Measurements from ENCODE around the gene C16orf87. TPM values are rescaled to one million over a fixed set of nuclear protein-coding genes. Genes with fewer than 3 reads are reported as not detected.
"Not testable (repeated sequence)": the region's sequence is repeated elsewhere in the genome, so short reads cannot be mapped to it uniquely, and the experiment has no call there.

The C16orf87 gene, protein sequence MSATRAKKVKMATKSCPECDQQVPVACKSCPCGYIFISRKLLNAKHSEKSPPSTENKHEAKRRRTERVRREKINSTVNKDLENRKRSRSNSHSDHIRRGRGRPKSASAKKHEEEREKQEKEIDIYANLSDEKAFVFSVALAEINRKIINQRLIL
- polyA plus RNA-seq (ENCODE audit: insufficient read length in 12 of 12), result 10 to 100 TPM in 11 of 12 donors, not detected in 1; 25.3 to 39.7 (median 28.9) TPM
- long read RNA-seq, donor 1, full-length matches to known transcripts, result 9 of 9 reads
- long read RNA-seq, donor 1, partial matches to known transcripts, result 0 of 9 reads
- long read RNA-seq, donor 1, other reads (novel, unspliced or antisense), result 0 of 9 reads
- long read RNA-seq, donor 2, full-length matches to known transcripts, result 13 of 13 reads
- long read RNA-seq, donor 2, partial matches to known transcripts, result 0 of 13 reads
- long read RNA-seq, donor 2, other reads (novel, unspliced or antisense), result 0 of 13 reads
- long read RNA-seq, donor 3, full-length matches to known transcripts, result 8 of 8 reads
- long read RNA-seq, donor 3, partial matches to known transcripts, result 0 of 8 reads
- long read RNA-seq, donor 3, other reads (novel, unspliced or antisense), result 0 of 8 reads
- long read RNA-seq, donor 4, full-length matches to known transcripts, result 7 of 7 reads
- long read RNA-seq, donor 4, partial matches to known transcripts, result 0 of 7 reads
- long read RNA-seq, donor 4, other reads (novel, unspliced or antisense), result 0 of 7 reads
- long read RNA-seq, donor 5, full-length matches to known transcripts, result 13 of 13 reads
- long read RNA-seq, donor 5, partial matches to known transcripts, result 0 of 13 reads
- long read RNA-seq, donor 5, other reads (novel, unspliced or antisense), result 0 of 13 reads
- long read RNA-seq, donor 6, full-length matches to known transcripts, result 6 of 6 reads
- long read RNA-seq, donor 6, partial matches to known transcripts, result 0 of 6 reads
- long read RNA-seq, donor 6, other reads (novel, unspliced or antisense), result 0 of 6 reads
- long read RNA-seq, donor 7, partial matches to known transcripts, result 0 of 2 reads
- long read RNA-seq, donor 7, other reads (novel, unspliced or antisense), result 0 of 2 reads
- long read RNA-seq, donor 8, full-length matches to known transcripts, result 13 of 13 reads
- long read RNA-seq, donor 8, partial matches to known transcripts, result 0 of 13 reads
- long read RNA-seq, donor 8, other reads (novel, unspliced or antisense), result 0 of 13 reads
- long read RNA-seq, donor 9, full-length matches to known transcripts, result 3 of 3 reads
- long read RNA-seq, donor 9, partial matches to known transcripts, result 0 of 3 reads
- long read RNA-seq, donor 9, other reads (novel, unspliced or antisense), result 0 of 3 reads
- long read RNA-seq, donor 10, full-length matches to known transcripts, result 11 of 18 reads
- long read RNA-seq, donor 10, partial matches to known transcripts, result 7 of 18 reads
- long read RNA-seq, donor 10, other reads (novel, unspliced or antisense), result 0 of 18 reads
- long read RNA-seq, donor 11, full-length matches to known transcripts, result 12 of 12 reads
- long read RNA-seq, donor 11, partial matches to known transcripts, result 0 of 12 reads
- long read RNA-seq, donor 11, other reads (novel, unspliced or antisense), result 0 of 12 reads

DNA sequence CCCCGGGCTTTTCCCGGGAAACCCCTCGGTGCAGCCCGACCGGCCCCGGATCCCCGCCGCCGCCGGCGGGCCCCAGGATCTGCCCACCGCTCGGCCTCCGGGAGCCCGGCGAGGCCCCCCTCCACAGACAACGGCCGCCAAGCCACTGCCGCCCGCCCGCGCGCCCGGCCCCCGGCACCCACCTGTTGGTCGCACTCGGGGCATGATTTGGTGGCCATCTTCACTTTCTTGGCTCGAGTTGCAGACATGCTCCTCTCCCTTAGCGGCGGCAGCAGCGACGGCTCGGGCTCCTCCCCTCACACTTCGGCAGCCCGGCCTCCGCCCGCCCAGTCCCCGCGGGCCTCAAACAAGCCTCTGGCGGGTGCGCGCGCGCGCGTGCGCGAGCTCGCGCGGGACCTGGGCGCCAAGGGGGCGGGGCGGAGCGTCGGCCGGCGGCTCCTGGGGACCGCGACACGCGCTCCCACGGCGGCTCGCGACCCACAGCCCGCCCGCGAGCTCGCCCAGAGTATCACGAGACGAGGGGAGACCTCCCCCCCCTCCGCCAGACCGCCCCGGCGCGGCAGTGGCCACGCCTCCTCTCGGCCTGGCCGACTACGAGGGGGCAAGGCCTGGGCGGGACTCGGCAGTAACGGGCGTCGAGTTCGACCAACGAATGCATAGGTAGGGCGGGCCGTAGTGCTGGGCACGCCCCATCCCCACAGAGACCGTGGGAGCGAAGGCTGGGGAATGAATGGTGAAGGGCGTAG, at the start of gene C16orf87:
TSS of gene C16orf87 (minus strand) at position 279 of the 746 bp plus-strand sequence. CDS start at position 248, 31 bp downstream.
- peak; percentile 93 for DNase-seq

DNA sequence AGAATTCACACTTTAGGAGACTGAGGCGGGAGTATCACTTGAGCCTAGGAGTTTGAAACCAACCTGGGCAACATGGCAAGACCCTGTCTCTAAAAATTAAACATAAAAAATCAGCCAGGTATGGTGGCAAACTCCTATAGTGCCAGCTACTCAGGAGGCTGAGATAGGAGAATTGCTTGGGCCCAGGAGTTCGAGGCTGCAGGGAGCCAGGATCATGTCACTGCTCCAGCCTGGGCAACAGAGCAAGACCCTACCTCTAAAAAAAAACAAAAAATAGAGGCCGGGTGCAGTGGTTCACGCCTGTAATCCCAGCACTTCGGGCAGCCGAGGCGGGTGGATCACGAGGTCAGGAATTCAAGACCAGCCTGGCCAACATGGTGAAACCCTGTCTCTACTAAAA, 44.3 kb upstream of the C16orf87 start:
- no peak for DNase-seq

DNA sequence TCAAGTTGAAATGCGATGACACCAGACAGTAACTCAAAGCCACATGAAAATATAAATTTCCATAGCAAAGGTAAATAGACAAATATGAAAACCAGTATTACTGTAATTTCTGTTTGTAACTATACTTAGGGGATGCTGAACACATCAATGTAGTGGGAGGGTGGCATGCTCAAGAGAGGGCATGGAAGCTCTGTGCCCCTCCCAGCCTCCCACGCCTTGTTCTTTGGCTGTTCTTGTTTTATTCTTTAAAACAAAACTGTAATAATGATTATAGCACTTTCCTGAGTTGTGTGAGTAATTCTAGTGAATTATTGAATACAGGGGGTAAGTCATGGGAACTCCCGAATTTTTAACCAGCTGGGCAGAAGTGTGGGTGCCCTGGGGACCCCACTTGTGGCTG, 42.2 kb upstream of the C16orf87 start:
- DNase-seq, result no peak

DNA sequence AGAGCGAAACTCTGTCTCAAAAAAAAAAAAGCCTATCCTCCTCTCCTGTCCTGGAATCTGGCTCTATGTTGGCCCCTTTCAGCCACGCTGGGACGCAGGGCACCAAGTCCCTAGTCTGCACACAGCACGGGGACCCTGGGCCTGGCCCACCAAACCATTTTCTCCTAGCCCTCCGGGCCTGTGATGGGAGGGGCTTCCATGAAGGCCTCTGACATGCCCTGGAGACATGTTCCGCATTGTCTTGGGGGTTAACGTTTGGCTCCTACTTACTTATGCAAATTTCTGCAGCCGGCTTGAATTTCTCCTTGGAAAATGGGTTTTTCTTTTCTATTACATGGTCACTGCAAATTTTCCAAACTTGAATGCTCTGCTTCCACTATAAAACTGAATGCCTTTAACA, 40.6 kb upstream of the C16orf87 start:
- DNase-seq, result no peak

DNA sequence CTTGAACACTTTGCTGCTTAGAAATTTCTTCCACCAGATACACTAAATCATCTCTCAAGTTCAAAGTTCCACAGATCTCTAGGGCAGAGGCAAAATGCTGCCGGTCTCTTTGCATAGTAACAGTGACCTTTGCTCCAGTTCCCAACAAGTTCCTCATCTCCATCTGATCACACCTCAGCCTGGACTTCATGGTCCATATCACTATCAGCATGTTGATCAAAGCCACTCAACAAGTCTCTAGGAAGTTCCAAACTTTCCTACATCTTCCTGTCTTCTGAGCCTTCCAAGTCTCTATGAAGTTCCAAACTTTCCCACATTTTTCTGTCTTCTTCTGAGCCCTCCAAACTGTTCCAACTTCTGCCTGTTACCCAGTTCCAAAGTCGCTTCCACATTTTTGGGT, 37.9 kb upstream of the C16orf87 start:
- DNase-seq, result not testable (repeated sequence)

DNA sequence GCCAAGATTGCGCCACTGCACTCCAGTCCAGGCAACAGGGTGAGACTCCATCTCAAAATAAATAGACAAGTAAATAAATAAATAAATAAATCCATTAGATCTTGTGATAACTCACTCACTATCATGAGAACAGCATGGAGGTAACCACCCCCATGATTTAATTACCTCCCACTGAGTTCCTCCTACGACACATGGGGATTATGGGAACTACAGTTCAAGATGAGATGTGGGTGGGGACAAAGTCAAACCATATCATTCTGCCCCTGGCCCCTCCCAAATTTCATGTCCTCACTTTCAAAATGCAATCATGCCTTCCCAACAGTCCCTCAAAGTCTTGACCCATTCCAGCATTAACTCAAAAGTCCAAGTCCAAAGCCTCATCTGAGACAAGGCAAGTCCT, 36.5 kb upstream of the C16orf87 start:
- DNase-seq, result not testable (repeated sequence)

DNA sequence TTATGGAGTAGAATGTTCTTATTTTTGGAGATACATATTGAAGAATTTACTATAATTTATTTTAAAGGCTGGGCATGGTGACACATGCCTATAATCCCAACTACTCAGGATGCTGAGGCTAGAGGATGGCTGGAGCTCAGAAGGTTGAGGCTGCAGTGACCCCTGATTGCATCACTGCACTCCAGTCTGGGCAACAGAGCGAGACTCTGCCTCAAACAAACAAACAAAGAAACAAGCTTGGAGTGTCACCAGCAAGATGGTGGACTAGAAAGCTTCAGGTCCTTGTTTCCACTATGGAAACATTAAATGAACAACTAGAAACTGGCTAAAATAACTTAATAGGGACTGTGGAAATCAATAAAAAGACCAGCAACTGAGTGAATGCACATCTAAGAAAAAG, 35.3 kb upstream of the C16orf87 start:
- DNase-seq, result no peak

DNA sequence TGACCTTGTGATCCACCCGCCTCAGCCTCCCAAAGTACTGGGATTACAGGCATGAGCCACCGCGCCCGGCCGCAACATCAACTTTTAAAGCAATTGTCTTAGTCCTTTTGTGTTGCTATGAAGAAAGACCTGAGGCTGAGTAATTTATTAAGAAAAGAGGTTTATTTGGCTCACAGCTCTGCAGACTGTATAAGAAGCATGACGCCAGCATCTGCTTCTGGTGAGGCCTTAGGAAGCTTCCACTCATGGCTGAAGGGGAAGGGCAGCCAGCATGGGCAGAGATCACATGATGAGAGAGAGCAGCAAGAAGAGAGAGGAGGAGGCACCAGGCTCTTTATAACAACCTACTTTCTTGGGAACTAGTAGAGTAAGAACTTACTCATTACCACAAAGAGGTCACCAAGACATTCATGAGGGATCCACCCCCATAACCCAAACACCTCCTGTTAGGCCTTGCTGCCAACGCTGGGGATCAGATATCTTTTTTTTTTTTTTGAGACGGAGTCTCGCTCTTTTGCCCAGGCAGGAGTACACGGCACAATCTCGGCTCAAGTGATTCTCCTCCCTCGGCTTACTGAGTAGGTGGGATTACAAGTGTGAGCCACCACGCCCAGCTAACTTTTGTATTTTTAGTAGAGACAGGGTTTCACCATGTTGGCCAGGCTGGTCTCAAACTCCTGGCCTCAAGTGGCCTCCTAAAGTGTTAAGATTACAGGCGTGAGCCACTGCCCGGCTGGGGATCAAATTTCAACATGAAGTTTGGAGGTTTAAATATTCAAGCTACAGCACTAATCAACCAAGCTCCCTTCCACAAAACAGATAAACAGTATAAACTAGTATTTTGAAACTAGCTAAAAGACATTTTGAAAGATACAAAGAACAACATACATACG, 31.8 kb upstream of the C16orf87 start:
- DNase-seq, result no peak

DNA sequence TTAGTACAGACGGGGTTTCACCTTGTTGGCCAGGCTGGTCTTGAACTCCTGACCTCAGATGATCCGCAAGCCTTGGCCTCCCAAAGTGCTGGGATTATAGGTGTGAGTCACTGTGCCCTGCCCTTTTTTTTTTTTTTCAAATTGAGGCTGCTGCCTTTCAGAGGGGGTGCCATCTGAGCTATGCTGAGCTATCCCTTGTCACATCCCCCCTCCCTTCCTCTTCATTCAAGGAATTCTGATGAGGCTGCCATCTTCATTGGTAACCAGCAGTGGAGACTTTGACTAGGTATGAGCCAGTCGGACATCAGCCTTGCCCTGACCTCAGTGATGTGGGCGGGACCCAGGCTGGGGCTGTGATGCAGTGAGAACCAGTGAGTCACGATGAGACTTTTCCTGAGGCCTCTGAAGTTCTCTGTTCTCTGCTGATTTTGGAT, 28.8 kb upstream of the C16orf87 start:
- DNase-seq, result no peak

DNA sequence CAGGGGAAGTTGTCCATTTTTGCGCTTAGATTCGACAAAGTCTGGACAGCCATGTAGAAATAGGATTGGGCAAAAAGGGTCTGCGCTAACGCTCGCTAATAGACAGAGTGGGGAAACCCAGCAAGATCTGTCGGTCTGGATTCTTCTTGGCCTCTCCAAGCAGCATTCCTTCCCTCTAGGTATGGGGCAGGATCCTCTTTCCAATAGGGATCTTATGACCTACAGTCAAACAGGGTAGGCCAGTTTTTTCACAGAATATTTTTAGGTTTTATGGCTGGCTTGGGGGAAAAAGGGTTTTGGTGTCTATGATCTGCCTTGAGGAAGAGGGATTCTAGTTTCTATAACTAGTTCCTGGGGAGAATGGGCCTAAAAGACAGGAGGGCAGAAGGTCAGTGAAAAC, 27.2 kb upstream of the C16orf87 start:
- DNase-seq, result no peak

DNA sequence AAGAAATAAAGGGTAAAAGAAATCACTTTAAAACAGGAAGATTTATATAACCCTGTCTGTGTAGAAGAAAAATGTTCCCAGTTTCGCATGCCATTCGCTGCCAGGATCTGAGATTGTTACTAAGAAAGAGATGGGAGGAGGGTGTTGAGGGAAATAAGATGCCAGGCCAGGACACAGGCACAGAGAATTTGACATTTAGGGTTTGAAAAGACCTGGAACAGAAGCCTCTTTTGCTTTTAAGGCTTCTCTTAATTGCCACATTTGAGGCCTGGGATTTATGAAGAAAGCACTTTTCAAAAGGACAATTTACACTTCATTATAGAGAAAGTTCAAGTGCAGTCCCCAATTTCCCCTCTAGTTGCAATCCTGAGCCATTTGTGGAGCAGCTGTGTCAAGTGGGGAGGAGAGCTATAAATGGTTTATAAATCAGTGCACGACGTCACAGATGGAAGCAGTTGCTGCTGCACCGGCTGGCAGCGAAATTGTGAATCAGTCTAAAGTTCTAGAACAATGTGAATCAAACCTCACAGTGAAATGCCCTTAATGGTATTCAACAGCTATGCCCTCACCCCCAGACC, 26.5 kb upstream of the C16orf87 start:
- DNase-seq, result peak; percentile 32

DNA sequence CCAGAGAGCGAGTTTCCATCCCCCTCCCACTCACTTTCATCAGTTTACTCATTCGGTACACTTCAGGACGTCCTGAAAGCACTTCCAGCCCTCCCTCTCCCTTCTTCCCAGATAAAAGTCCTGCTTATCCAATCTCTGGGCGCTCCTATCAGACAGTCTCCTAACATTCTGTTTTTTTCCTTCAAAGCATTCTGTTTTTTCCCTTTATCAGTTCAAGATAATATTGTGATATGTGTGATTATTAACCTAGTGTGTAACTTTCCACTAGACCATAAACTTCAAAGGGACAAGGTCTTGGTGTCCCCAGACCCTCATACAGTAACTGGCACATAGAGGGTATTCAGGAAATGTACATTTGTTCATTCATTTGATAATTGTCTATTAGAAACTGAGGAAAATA, 24.4 kb upstream of the C16orf87 start:
- no peak for DNase-seq

DNA sequence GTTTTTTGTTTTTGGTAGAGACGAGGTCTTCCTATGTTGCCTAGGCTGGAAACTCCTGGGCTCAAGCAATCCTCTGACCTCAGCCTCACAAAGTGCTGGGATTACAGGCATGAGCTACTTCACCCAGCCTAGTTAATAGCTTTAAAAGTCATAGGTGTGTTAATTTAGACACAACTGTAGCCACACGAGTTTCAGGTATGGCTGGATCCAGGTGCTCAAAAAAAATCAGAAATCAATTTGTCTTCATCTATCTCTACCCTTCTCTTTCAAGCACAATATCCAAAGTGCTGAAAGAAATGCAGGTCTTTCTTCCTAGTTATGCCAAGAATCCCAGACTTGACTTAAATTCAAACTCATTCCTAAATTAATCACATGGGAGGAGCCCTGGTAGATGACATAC, 23.9 kb upstream of the C16orf87 start:
- no peak for DNase-seq

DNA sequence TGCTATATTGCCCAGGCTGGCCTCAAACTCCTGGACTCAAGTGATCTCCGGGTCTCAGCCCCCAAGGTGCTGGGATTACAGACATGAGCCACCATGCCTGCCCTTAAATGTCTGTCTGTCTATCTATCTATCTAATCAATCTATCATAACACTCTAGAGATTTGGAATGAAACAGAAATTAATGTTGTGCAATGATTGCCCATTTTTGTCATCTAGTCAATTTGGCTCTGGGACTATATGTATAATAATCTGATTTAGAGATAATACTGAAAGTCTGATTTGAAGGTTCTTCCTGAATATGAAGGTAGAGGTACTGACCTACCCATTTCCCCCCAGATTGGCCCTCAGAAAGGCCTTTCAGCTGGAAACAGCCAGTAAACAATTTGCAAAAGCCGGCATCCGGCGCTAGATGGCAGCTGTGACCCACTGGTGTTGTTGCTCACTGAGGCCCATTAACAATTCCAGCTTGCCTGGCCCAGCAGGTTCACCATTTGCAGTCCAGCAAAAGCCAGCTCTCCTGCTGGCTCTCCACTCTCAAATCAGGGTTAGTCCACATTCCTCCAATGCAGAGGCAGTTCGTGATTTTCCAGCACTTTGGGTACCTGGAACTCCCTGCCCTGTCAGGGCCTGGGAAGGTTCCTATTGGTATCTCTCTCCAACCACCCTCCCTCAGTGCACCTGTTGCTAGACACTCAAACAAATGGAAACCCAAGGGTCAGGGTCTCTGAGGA, 22.9 kb upstream of the C16orf87 start:
- DNase-seq, result peak; percentile 79

DNA sequence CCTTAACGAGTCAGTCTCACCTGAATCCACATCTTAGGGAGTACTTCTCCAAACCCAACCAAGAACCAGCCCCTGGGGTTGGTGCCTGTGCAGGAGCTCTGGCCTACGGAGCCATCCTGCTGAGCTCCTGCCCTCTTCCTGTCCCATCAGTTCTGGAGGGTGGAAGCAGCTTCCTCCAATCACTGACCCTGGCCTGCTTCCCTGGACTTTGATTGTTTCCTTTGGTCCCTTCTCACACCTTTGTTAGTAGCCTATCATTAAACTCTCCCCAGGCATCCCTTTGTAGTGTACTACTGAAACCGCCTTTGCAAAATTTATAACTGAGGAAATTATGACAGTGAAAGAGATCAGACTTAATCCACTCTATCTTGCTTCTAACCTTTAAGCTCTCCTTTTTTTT, 21.1 kb upstream of the C16orf87 start:
- no peak for DNase-seq

DNA sequence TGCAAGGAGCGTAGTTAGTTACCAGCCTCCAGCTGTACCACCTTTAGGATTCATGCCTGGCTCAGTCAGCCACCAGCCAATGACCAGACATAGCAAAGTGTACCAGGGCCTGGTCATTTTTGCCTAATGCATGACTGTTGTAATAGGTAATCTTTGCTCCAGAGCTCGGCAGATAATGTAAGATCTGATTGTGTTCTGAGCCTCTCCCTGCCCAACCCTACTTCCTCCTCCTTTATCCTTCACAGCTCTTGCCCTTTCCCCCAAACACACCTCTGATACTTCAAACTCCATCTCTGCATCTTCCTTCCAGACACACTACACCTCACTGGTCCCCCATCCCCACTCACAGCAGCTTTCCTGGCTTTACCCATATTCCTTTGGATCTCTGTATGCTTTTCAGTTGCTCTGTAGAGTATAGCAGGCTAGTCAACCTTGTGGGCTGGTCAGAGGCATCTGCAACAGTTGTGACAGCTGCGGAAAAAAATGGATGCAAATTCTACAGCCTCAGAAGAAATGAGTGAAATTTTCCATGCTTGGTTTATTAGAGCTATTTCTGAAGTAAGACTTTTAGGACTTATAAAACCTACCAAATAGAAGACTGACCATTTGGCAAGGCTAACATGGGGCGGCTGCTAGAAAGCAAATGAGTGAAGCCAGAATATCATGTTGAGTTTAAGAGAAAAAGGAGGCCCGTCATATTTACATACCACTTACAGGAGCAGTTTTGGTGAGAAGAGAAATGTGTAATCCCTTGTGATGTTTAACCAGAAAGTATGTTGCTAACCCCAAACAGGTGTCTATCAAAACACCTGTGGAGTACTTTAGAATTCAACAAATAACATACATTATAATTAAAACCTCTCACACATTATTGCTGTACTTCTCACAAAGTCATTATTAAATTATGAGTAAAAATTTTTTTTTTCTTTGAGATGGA, 19.9 kb upstream of the C16orf87 start:
- no peak for DNase-seq

Measured in muscle of arm (tissue), 14 donors.